Measurements from ENCODE around the gene MIPOL1.

DNA sequence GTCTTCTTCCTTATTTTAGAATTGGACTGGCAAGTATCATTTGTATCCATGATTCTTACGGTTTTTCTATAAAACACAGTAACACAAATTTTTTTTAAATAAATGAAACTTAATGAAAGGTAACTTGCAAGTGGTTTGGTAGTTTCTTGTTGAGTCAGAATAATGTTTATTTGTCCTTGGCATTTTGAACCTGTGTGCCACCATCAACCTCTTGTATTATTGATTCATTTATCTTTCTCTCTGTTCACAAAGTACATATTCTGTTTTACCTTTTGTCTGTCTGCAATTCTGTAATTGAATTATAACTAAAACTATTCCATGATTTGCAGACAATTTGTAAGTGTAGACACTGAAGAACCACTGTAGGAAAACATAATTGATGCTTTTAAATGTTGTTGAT lies 54.7 kb downstream of the MIPOL1 start:
- TF ChIP-seq EZH2 (IDR thresholded peaks at IDR 0.05), result no peak
- TF ChIP-seq, protein P1, sequence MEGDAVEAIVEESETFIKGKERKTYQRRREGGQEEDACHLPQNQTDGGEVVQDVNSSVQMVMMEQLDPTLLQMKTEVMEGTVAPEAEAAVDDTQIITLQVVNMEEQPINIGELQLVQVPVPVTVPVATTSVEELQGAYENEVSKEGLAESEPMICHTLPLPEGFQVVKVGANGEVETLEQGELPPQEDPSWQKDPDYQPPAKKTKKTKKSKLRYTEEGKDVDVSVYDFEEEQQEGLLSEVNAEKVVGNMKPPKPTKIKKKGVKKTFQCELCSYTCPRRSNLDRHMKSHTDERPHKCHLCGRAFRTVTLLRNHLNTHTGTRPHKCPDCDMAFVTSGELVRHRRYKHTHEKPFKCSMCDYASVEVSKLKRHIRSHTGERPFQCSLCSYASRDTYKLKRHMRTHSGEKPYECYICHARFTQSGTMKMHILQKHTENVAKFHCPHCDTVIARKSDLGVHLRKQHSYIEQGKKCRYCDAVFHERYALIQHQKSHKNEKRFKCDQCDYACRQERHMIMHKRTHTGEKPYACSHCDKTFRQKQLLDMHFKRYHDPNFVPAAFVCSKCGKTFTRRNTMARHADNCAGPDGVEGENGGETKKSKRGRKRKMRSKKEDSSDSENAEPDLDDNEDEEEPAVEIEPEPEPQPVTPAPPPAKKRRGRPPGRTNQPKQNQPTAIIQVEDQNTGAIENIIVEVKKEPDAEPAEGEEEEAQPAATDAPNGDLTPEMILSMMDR (IDR thresholded peaks at IDR 0.05), result no peak
